DLD1 (cell line): ENCODE results near the gene ANK3.

ENCODE experiments used
- in situ Hi-C: cut with HindIII; loops from 2 replicates; pipeline ENCODE4 v1.10.0; 2017; ENCODE audit warnings: low sequenced_read_pairs

The ANK3 gene

DNA sequence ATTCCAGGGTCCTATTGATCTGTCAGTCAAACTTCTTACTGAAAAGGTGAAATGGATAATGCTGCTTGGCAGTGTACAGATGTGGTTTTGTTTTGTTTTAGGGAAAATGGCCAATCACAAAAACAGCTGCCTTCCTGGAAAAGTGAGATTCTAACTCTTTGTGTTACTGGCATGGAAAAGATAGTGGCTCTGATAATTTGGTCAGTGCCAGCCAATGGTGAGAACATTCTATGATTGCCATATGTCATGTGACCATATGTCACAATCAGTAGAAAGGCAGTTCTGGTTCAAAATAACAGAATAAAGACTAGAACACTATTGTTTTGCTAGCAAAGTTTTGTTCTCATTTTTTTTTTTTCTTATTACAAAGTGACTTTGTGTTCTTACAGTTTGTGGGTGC is 344.1 kb downstream of the ANK3 start:
- in situ Hi-C loops = loop anchor here (25.0 kb wide), 1 partner anchor 433 kb away; no protein-coding TSS in a partner anchor

DNA sequence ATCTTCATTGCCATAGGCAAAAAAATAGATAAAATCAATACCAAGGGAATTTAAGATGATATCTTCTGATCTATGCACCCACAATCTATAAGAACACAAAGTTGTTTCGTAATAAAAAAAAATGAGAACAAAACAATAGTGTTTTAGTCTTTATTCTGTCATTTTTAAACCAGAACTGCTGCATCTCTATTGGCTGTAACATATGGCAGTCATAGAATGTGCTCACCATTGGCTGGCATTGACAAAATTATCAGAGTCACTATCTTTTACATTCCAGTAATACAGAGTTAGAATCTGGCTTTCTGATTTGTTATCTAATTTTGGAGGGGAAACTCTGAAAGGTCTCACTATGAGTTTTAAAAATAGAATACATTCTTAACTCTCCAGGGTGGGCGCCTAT is 344.7 kb downstream of the ANK3 start:
- in situ Hi-C loops = loop anchor here (25.0 kb wide), 1 partner anchor 433 kb away; no protein-coding TSS in a partner anchor

DNA sequence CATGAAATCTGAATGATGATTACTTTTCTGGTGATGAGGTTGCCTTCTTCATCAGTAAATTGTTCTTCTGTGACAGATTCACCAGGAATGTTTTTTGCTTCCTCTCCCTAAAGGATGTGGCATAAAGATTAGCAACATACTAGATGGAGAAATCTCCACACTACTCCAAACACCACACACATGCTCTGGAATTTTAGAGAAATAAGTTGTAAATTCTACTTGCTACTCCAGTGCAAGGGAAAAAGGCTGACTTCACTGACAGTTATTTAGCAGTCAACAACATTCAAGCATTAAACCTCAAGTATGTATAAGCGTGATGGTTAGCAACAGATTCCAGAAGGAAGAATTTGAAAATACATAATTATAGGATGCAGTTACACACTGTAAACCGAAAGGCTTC is 345.4 kb downstream of the ANK3 start:
- in situ Hi-C loops = loop anchor here (25.0 kb wide), 1 partner anchor 432 kb away; no protein-coding TSS in a partner anchor

DNA sequence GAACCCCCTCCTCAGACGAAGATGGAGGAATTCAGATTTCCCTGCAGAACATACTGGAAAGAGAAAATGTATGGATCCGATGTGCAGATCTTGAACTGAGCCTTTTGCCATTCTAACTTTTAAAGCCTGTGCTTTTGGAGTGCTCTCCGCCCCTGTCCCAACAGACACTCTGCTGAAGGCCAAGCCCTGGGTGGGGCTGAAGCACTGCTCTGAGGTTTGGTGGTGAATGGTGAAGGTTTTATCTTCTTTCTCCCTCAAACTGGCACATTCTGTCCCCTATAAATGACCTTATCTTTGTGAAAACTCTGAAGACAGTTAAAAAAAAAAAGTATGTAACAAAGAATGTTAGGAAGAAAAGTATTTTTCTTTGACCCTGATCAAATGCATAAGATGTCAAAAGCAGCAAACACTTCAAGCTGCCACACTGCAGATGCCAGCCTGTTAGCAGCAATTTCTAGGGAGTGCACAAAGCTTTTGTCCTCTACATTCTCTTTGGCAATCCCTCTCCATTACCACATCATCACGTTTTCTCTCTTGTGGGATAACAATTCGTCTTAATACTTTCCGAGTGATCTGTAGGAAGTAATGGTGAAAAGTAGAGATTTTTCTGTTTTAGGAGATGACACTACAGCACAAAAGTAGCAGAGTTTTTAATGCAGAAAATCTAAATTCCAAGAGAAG is 346.0 kb downstream of the ANK3 start:
- in situ Hi-C loops = loop anchor here (25.0 kb wide), 1 partner anchor 431 kb away; no protein-coding TSS in a partner anchor

DNA sequence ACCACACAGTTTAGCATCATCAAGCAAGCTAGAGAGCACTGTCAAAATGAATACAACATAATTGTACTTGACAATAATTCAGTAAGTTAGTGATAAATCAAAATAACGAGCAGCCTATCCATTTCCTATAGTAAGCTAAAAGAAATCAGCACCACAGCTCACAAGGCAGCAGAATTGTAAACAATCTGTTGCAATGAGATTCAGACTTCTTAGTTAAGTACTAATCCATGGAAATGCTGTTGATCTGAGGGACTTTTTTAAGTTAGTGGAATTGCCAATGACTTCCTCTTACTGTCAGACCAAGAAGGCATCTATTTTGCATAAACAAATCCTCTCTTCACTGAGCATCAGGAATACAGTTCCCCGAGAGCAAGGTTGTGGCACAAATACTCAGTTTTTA is 346.8 kb downstream of the ANK3 start:
- in situ Hi-C loops = loop anchor here (25.0 kb wide), 1 partner anchor 431 kb away; no protein-coding TSS in a partner anchor

DNA sequence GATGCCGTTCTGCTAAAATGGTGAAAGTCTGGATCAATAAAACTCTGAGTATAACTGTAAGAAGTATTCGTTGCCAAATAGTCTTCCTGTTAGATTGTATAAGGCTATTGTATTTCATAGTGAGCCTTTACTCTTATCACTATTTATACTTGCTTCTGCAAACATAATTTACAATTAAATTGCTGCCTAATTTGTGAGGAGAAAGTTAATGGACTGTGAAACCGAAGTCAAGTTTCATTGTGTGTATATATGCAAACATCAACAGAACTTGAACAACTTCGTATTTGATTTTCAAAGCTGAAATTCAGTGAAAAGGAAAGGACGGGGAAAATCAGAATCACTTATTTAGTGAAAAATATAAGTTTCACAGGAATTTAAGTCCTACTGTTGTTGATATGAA is 347.4 kb downstream of the ANK3 start:
- in situ Hi-C loops = loop anchor here (25.0 kb wide), 1 partner anchor 430 kb away; no protein-coding TSS in a partner anchor

DNA sequence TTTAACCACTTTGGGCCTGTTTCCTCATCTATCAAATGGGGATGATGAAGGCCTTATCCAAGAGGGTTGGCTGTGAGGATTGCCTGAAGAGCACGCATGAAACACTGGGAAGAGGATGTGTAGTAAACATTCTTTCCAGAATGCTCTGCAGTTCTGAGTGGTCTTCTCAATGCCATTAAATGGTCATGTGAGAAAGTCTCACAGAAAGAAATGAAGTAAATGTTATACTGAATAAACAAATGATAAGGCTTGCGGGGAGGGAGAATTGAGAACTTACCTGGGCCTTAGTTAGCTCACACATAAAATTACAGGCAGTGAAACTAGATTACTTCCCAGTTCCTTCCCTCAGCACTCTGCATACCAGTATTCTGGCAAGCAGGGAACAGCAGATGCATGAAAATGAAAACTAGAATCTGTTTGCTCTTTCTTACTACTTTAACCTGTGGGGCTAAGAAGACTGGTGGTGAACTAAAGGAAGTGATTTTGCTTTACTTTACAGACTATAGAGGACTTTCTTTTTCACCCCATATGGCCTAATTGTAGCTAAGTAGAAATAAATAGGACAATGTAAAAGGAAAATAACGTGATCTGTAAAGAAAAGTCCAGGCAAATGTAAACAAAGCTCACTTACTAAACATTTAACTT is 348.1 kb downstream of the ANK3 start:
- in situ Hi-C loops = loop anchor here (25.0 kb wide), 1 partner anchor 429 kb away; no protein-coding TSS in a partner anchor

DNA sequence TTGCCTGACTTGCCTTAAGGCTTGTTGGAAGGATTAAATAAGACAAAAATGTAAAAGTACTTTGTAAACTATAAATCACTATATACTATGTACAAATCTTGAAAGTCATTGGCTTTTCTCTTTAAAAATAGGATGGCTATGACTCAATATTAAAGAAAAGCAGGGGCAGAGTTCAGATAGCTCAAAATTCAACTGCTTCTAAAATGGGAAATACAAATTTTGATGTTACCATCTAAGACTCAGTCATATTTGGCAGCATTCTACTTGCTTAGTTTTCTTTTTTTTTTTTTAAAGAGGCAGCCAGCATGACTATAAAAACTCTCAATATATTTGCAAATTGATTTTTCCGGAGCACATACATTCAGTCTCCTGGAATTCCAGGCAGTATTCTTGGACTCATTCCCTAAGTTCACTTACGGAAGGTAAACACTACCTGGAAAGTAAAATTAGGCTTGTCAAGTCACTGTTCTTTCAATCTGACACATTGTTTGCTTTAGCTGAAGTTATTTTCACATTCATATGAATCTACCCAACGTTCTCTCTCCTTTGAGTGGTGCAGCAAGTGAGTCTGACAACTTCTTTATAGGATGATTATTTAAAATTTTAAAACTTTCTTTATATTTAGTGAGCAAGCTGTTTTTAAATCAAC is 349.5 kb downstream of the ANK3 start:
- in situ Hi-C loops = loop anchor here (25.0 kb wide), 1 partner anchor 428 kb away; no protein-coding TSS in a partner anchor

DNA sequence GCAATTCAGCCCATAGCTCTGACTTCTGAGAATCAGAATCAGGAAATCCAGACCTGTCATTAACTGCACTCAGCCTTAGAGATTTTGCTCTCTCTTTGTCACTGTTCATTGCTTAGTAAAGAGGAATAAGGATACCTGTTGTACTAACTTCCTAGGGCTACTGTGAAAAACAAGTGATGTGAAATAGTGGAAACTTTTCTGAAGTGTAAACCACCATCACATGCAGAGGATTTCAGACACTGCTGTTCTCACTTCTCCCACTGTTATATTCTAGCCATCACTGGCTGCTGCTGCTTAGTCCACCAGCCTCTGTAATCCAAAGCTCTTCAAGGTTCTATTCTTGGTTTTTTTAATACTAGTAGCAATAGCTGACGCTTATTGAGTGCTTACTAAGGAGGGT is 353.7 kb downstream of the ANK3 start:
- in situ Hi-C loops = loop anchor here (25.0 kb wide), 1 partner anchor 424 kb away; no protein-coding TSS in a partner anchor

DNA sequence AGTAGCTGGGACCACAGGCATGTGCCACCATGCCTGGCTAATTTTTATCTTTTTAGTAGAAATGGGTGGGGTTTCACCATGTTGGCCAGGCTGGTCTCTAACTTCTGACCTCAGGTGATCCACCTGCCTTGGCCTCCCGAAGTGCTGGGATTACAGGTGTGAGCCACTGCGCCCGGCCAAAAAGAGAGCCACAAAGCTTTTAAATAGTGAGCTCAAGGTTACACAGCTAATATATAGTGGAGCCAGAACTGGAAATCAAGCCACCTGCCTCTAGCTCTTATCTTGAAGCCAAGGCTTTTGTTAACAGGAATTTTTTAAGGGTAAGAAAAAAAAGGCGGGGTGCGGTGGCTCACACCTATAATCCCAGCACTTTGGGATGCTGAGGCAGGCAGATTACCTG is 354.3 kb downstream of the ANK3 start:
- in situ Hi-C loops = loop anchor here (25.0 kb wide), 1 partner anchor 423 kb away; no protein-coding TSS in a partner anchor

DNA sequence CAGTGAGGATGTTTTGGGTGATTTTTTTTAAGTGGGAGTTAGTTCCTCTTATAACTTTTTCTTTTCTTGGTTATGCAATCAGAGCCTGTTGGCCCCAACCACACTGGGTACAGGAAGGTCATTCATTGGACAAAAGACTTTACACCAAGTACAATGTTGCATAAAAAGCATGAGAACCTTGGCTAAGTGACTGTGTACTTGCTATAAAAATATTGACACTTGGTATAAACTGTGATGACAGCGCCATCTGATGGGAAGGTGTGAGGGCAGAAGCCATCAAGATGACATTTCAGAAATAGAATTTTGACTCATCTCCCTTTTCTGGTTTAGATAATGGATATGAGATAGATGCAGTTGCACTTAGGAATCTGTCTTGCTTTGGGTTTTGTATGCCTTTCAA is 357.0 kb downstream of the ANK3 start:
- in situ Hi-C loops = loop anchor here (25.0 kb wide), 1 partner anchor 420 kb away; no protein-coding TSS in a partner anchor

DNA sequence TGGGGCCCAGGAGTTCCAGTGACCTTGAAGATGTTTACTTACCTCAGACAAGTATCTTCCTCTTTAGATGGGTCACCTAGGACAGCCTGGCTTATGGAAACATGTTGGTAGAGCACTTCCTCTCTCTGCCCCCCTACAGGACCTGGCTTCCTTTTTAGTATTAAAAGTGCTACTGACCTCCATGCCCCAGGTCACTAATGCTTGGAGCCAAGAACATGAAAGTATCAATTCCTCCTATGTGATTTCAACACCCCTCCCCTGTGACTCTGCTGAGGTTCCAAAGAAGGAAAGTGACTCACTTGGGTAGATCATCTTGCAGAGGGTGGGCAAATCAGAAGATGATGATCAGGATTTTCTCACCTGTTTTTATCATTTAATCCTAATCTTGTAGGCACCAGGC is 358.0 kb downstream of the ANK3 start:
- in situ Hi-C loops = loop anchor here (25.0 kb wide), 1 partner anchor 419 kb away; no protein-coding TSS in a partner anchor

DNA sequence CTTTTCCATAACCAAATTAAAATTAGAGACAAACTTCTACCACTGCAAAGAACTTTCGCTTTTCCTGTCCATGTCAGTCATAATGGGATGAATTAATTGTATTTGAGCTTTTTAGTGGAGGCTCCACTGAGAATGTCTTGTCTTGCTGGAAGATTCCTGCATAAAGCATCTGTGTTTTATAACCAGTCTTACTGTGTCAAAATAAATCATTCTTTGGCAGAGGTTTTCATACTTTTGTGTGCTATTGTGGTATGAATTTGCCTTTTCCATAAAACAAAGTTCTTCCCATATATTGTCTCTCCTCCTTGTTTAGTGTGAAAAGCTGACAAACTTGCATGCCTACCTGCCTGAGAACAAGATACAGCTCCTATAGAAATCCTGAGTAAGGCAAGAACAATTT is 358.5 kb downstream of the ANK3 start:
- in situ Hi-C loops = loop anchor here (25.0 kb wide), 1 partner anchor 419 kb away; no protein-coding TSS in a partner anchor

DNA sequence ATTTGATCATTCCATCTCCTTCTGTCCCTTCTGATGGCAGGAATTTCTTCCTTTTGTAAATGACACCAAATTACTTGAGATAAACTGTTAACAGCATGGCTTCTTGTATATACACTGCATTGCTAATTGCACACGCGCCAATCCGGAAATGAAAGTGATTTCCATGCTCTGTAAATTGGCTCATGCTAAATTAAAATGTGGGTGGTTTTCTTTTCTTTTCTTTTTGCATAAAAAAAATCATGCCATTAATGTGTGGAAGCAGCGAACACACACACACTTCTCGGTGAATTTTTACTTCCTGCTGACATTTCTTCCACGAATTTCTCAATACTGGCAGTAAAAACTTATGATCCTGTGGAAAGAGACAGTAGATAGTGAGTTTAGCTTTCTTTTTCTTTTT is 360.2 kb downstream of the ANK3 start:
- in situ Hi-C loops = loop anchor here (10.0 to 25.0 kb wide), 2 partner anchors 417 to 795 kb away; no protein-coding TSS in a partner anchor

DNA sequence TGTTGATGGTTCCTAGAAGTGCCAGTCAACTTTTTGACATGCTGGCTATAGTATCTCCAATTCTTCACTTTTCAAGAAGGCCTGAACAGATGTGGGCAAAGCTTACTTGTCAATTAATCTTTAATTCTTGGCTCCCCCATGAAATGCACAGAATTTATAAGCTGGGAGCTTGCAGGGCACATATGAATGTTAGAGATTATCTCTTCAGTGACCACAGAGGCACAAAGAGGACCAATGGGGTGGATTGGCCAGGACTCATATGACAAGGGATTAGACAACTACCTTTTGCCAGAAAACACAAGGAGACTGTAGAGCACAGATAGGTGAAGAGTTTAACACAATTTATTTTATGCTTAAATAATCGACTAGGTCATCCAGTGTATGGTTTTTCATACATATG is 361.6 kb downstream of the ANK3 start:
- in situ Hi-C loops = loop anchor here (10.0 to 25.0 kb wide), 2 partner anchors 416 to 793 kb away; no protein-coding TSS in a partner anchor

DNA sequence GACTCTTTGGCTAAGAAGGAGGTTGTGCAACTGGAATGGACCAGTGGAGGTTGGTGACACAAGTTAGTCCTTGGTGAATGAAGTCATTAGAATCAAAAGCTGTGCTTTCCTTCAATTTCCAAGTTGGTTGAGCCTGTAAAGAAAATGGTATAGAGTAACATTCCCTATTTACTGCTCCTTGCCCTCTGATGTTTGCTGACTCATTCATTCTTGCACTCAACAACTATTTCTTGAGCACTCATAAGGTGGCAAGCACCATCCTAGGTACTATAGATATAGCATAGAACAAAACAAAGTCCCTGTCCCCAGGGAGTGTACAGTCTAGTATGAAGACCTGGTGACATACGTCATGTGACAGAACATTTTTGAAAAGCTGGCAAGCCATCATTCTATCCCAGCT is 364.4 kb downstream of the ANK3 start:
- in situ Hi-C loops = loop anchor here (10.0 to 25.0 kb wide), 2 partner anchors 413 to 790 kb away; no protein-coding TSS in a partner anchor

DNA sequence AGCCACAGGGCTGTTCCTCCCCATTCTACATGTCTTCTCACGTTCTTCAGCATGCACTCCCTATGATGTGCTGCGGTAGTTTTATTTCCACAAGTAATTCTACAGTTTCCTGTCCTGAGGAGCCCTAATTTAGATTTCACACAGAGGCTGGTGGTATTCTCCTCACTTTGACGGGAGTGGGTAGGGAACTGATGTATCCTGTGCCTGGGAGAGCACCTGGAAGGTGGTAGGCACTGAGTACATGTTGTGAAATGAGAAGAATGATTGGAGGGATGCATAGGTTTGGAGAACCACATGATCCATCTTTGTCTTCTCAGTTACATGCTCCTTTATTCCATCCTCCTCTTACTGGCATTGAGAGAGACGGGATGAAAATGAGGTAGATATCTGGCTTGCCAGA is 365.2 kb downstream of the ANK3 start:
- in situ Hi-C loops = loop anchor here (10.0 kb wide), 1 partner anchor 790 kb away; no protein-coding TSS in a partner anchor

DNA sequence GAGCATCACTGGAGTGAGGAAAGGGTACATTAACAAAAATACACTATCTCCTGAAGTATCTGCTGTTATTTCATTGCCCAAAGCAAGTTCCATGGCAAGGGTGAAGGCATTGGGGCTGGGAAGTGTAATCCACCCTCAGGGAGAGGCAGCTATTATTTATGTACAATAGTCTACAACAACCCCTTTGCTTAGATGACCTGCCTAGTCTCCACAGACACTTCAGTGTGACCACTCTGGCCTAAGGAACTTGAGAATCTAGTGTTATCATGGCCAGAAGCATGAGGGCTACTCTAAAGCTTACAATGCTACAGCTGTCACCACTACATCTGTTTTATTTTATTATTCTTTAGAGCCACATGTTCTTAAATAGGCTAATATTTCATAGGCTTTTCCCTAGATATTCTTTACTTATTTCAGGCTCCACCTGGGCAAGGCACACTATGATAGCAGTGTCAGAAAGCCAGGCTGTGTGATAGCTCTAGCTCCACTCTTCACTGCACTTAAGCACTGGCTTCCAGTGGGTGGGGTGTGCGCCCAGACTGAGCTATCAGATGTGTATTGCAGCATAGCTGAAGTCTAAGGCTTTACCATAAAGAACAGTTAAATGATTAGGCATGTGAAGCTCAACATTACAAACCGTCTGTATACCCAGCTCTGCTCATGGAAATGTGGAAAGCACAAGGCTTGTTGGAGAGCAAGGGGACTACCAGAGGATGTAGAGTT is 366.4 kb downstream of the ANK3 start:
- in situ Hi-C loops = loop anchor here (10.0 kb wide), 1 partner anchor 789 kb away; no protein-coding TSS in a partner anchor

DNA sequence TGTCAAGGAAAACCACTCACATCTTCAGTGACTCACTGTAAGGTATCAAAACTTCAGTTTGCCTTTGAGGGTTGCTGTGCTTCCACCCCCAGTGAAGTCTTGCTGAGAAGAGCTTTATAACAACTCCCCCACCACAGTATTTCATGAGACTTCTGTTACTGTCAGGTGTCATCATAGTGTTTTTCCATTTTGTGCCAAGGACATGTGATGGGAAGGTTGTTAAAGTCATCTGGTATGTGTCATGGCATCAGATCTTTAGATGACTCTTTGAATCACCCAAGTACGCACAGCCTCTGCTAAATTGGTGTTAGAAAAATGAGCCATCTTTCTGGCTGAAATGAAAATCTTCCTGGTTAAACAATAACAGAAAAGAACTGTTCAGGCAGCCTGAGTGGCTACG is 368.3 kb downstream of the ANK3 start:
- in situ Hi-C loops = loop anchor here (10.0 kb wide), 1 partner anchor 787 kb away; no protein-coding TSS in a partner anchor

DNA sequence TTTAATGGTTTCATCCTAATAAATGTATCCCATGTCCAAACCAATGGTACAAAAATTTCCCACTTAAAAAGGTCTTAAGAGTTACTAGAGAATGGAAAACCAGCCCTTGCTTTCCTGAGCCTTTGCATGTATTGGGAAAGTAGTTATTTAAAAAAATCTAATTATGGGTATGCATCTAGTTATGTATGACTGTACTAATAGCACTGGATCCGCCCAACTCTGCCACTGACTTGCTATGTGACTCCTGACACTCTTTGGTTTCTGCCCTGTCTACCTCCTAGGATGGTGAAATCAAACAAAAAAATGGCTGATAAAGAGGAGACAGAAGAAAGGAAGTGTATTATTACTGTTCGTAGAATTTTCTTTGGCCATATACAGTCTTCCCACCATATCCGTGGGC is 372.9 kb downstream of the ANK3 start:
- in situ Hi-C loops = no loop called here
